Measurements from ENCODE around the gene KLK12.

- TF ChIP-seq CSDC2 (CRISPR knock-in tag; IDR thresholded peaks at IDR 0.05) (no peak), ARNTL (CRISPR knock-in tag; IDR thresholded peaks at IDR 0.05; ENCODE audit: borderline replicate concordance, low read depth) (no peak), SNAI2 (CRISPR knock-in tag; IDR thresholded peaks at IDR 0.05) (no peak), ZNF8 (CRISPR knock-in tag; IDR thresholded peaks at IDR 0.05) (no peak), CSRNP3 (CRISPR knock-in tag; IDR thresholded peaks at IDR 0.05) (no peak), RARB (CRISPR knock-in tag; IDR thresholded peaks at IDR 0.05) (no peak), TOX (CRISPR knock-in tag; IDR thresholded peaks at IDR 0.05; ENCODE audit: borderline replicate concordance) (no peak), ZFP30 (CRISPR knock-in tag; IDR thresholded peaks at IDR 0.05) (no peak), TCF4 (CRISPR knock-in tag; IDR thresholded peaks at IDR 0.05; ENCODE audit: borderline replicate concordance) (no peak), BACH2 (CRISPR knock-in tag; IDR thresholded peaks at IDR 0.05; ENCODE audit: borderline replicate concordance) (no peak), ZFP3 (CRISPR knock-in tag; IDR thresholded peaks at IDR 0.05) (no peak)
- TF ChIP-seq, protein P1, sequence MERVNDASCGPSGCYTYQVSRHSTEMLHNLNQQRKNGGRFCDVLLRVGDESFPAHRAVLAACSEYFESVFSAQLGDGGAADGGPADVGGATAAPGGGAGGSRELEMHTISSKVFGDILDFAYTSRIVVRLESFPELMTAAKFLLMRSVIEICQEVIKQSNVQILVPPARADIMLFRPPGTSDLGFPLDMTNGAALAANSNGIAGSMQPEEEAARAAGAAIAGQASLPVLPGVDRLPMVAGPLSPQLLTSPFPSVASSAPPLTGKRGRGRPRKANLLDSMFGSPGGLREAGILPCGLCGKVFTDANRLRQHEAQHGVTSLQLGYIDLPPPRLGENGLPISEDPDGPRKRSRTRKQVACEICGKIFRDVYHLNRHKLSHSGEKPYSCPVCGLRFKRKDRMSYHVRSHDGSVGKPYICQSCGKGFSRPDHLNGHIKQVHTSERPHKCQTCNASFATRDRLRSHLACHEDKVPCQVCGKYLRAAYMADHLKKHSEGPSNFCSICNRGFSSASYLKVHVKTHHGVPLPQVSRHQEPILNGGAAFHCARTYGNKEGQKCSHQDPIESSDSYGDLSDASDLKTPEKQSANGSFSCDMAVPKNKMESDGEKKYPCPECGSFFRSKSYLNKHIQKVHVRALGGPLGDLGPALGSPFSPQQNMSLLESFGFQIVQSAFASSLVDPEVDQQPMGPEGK (CRISPR knock-in tag; IDR thresholded peaks at IDR 0.05; ENCODE audit: borderline replicate concordance), result no peak
- TF ChIP-seq, protein P2, sequence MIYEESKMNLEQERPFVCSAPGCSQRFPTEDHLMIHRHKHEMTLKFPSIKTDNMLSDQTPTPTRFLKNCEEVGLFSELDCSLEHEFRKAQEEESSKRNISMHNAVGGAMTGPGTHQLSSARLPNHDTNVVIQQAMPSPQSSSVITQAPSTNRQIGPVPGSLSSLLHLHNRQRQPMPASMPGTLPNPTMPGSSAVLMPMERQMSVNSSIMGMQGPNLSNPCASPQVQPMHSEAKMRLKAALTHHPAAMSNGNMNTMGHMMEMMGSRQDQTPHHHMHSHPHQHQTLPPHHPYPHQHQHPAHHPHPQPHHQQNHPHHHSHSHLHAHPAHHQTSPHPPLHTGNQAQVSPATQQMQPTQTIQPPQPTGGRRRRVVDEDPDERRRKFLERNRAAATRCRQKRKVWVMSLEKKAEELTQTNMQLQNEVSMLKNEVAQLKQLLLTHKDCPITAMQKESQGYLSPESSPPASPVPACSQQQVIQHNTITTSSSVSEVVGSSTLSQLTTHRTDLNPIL (CRISPR knock-in tag; IDR thresholded peaks at IDR 0.05; ENCODE audit: low read depth), result no peak
- TF ChIP-seq, protein P3, sequence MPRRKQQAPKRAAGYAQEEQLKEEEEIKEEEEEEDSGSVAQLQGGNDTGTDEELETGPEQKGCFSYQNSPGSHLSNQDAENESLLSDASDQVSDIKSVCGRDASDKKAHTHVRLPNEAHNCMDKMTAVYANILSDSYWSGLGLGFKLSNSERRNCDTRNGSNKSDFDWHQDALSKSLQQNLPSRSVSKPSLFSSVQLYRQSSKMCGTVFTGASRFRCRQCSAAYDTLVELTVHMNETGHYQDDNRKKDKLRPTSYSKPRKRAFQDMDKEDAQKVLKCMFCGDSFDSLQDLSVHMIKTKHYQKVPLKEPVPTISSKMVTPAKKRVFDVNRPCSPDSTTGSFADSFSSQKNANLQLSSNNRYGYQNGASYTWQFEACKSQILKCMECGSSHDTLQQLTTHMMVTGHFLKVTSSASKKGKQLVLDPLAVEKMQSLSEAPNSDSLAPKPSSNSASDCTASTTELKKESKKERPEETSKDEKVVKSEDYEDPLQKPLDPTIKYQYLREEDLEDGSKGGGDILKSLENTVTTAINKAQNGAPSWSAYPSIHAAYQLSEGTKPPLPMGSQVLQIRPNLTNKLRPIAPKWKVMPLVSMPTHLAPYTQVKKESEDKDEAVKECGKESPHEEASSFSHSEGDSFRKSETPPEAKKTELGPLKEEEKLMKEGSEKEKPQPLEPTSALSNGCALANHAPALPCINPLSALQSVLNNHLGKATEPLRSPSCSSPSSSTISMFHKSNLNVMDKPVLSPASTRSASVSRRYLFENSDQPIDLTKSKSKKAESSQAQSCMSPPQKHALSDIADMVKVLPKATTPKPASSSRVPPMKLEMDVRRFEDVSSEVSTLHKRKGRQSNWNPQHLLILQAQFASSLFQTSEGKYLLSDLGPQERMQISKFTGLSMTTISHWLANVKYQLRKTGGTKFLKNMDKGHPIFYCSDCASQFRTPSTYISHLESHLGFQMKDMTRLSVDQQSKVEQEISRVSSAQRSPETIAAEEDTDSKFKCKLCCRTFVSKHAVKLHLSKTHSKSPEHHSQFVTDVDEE (CRISPR knock-in tag; IDR thresholded peaks at IDR 0.05), result no peak
These were observed 19.0 kb downstream of the KLK12 start for GRCh38 chr19:51015691-51016267.
